Muscle layer of duodenum (tissue), 2 donors: ENCODE data around the gene ZCWPW2.

Experiments used
- H3K27ac ChIP-seq: one replicate; pipeline ENCODE4 v1.7.0; 2013; ENCODE audit warnings: mild to moderate bottlenecking, low read length
- H3K27me3 ChIP-seq: one replicate; pipeline ENCODE4 v1.7.0; 2013; ENCODE audit warnings: low read depth, mild to moderate bottlenecking, control low read depth, low read length
- H3K36me3 ChIP-seq, 2 donors: one replicate each; pipeline ENCODE4 v1.7.0; 2013; ENCODE audit warnings: low read length in 2 of 2, control low read depth in 1 of 2, mild to moderate bottlenecking in 1 of 2; ENCODE audit not compliant: insufficient read depth in 2 of 2, control insufficient read depth in 1 of 2
- H3K4me1 ChIP-seq, 2 donors: one replicate each; pipeline ENCODE4 v1.7.0; 2013; ENCODE audit warnings: low read length in 2 of 2, mild to moderate bottlenecking in 2 of 2, control low read depth in 1 of 2, moderate library complexity in 1 of 2; ENCODE audit not compliant: insufficient read depth in 2 of 2, control insufficient read depth in 1 of 2
- H3K4me3 ChIP-seq, 2 donors: one replicate each; pipeline ENCODE4 v1.7.0; 2013; ENCODE audit warnings: low read length in 2 of 2, low read depth in 1 of 2, mild to moderate bottlenecking in 1 of 2
- H3K9me3 ChIP-seq, 2 donors: one replicate each; pipeline ENCODE4 v1.7.0; 2013; ENCODE audit warnings: low read length in 2 of 2, control low read depth in 1 of 2, mild to moderate bottlenecking in 1 of 2; ENCODE audit not compliant: control insufficient read depth in 1 of 2
- donor health status: healthy.

The ZCWPW2 gene

GRCh38 chr3:28386049-28386448 is 37.5 kb downstream of the ZCWPW2 start:
- Histone ChIP-seq H3K27me3 (no peaks in the 10 kb centered on the region), H3K4me3 (no peak overlapping the region), H3K4me1 (no peaks in the 10 kb centered on the region), H3K27ac (no peak overlapping the region), H3K9me3 (no peaks in the 10 kb centered on the region), H3K36me3 (peaks cover 0 to 4% of the 10 kb centered on the region in 2 donors)

- H3K4me1 ChIP-seq: no peaks in the 10 kb centered on the region
Observed at GRCh38 chr3:28388978-28389377, 40.5 kb downstream of the ZCWPW2 start.

GRCh38 chr3:28399206-28399605 is 50.7 kb downstream of the ZCWPW2 start:
- Histone ChIP-seq H3K4me1 (no peaks in the 10 kb centered on the region), H3K4me3 (no peak overlapping the region), H3K27ac (no peak overlapping the region), H3K36me3 (no peaks in the 10 kb centered on the region), H3K27me3 (no peaks in the 10 kb centered on the region), H3K9me3 (peaks cover 0 to 14% of the 10 kb centered on the region in 2 donors)

More at GRCh38 chr3:28388978-28389377, 40.5 kb downstream of the ZCWPW2 start:
- H3K9me3 ChIP-seq: peaks cover 0 to 11% of the 10 kb centered on the region in 2 donors
- H3K27ac ChIP-seq: no peak overlapping the region
- H3K36me3 ChIP-seq: peaks cover 0 to 5% of the 10 kb centered on the region in 2 donors
- no peaks in the 10 kb centered on the region for H3K27me3 ChIP-seq
- no peak overlapping the region for H3K4me3 ChIP-seq

GRCh38 chr3:28406241-28406640 is 57.7 kb downstream of the ZCWPW2 start:
- Histone ChIP-seq H3K9me3 (peaks cover 0 to 11% of the 10 kb centered on the region in 2 donors), H3K4me3 (no peak overlapping the region), H3K27me3 (no peaks in the 10 kb centered on the region), H3K27ac (no peak overlapping the region), H3K36me3 (no peaks in the 10 kb centered on the region), H3K4me1 (no peaks in the 10 kb centered on the region)

- Histone ChIP-seq H3K4me3 (no peak overlapping the region), H3K27me3 (no peaks in the 10 kb centered on the region), H3K27ac (no peak overlapping the region), H3K9me3 (peaks cover 0 to 14% of the 10 kb centered on the region in 2 donors), H3K4me1 (no peaks in the 10 kb centered on the region), H3K36me3 (no peaks in the 10 kb centered on the region)
Observed at GRCh38 chr3:28449398-28449797, 100.9 kb downstream of the ZCWPW2 start.

GRCh38 chr3:28462866-28463265 is 114.3 kb downstream of the ZCWPW2 start:
- Histone ChIP-seq H3K36me3 (no peaks in the 10 kb centered on the region), H3K9me3 (no peaks in the 10 kb centered on the region), H3K27me3 (no peaks in the 10 kb centered on the region), H3K4me3 (no peak overlapping the region), H3K4me1 (no peaks in the 10 kb centered on the region), H3K27ac (no peak overlapping the region)

GRCh38 chr3:28467414-28467813 is 118.9 kb downstream of the ZCWPW2 start:
- Histone ChIP-seq H3K4me1 (no peaks in the 10 kb centered on the region), H3K4me3 (no peak overlapping the region), H3K27ac (no peak overlapping the region), H3K27me3 (no peaks in the 10 kb centered on the region), H3K36me3 (no peaks in the 10 kb centered on the region), H3K9me3 (peaks cover 0 to 6% of the 10 kb centered on the region in 2 donors)

- Histone ChIP-seq H3K27ac (no peak overlapping the region), H3K9me3 (peaks cover 0 to 4% of the 10 kb centered on the region in 2 donors), H3K36me3 (no peaks in the 10 kb centered on the region), H3K27me3 (no peaks in the 10 kb centered on the region), H3K4me1 (no peaks in the 10 kb centered on the region), H3K4me3 (no peak overlapping the region)
Observed at GRCh38 chr3:28476194-28476593, 127.7 kb downstream of the ZCWPW2 start.

- Histone ChIP-seq H3K36me3 (no peaks in the 10 kb centered on the region), H3K27me3 (no peaks in the 10 kb centered on the region), H3K4me1 (no peaks in the 10 kb centered on the region), H3K4me3 (no peak overlapping the region), H3K9me3 (peaks cover 0 to 4% of the 10 kb centered on the region in 2 donors), H3K27ac (no peak overlapping the region)
Observed at GRCh38 chr3:28476764-28477163, 128.2 kb downstream of the ZCWPW2 start.

- Histone ChIP-seq H3K9me3 (peaks cover 0 to 11% of the 10 kb centered on the region in 2 donors), H3K4me3 (no peak overlapping the region), H3K4me1 (no peaks in the 10 kb centered on the region), H3K27ac (no peak overlapping the region), H3K27me3 (no peaks in the 10 kb centered on the region), H3K36me3 (no peaks in the 10 kb centered on the region)
Observed at GRCh38 chr3:28485164-28485563, 136.6 kb downstream of the ZCWPW2 start.

- Histone ChIP-seq H3K4me3 (no peak overlapping the region), H3K27me3 (no peaks in the 10 kb centered on the region), H3K36me3 (no peaks in the 10 kb centered on the region), H3K4me1 (no peaks in the 10 kb centered on the region), H3K27ac (no peak overlapping the region), H3K9me3 (peaks cover 0 to 3% of the 10 kb centered on the region in 2 donors)
Observed at GRCh38 chr3:28495301-28495700, 146.8 kb downstream of the ZCWPW2 start.

GRCh38 chr3:28502397-28502937 is 153.9 kb downstream of the ZCWPW2 start:
- H3K27me3 ChIP-seq: no peaks in the 10 kb centered on the region
- H3K27ac ChIP-seq: no peak overlapping the region
- H3K9me3 ChIP-seq: no peaks in the 10 kb centered on the region

More at GRCh38 chr3:28502397-28502937, 153.9 kb downstream of the ZCWPW2 start:
- Histone ChIP-seq H3K4me3 (no peak overlapping the region), H3K36me3 (no peaks in the 10 kb centered on the region), H3K4me1 (no peaks in the 10 kb centered on the region)
